Measurements from ENCODE around the gene CIAO1. TPM values are rescaled to one million over a fixed set of nuclear protein-coding genes. Genes with fewer than 3 reads are reported as not detected.

CIAO1 gene
- total and polyA plus RNA-seq, 2 of the 13 experiments (the other 11 are each of a cell fraction or from before 2014, with no cell fraction given) = 99.3 to 120 TPM

DNA sequence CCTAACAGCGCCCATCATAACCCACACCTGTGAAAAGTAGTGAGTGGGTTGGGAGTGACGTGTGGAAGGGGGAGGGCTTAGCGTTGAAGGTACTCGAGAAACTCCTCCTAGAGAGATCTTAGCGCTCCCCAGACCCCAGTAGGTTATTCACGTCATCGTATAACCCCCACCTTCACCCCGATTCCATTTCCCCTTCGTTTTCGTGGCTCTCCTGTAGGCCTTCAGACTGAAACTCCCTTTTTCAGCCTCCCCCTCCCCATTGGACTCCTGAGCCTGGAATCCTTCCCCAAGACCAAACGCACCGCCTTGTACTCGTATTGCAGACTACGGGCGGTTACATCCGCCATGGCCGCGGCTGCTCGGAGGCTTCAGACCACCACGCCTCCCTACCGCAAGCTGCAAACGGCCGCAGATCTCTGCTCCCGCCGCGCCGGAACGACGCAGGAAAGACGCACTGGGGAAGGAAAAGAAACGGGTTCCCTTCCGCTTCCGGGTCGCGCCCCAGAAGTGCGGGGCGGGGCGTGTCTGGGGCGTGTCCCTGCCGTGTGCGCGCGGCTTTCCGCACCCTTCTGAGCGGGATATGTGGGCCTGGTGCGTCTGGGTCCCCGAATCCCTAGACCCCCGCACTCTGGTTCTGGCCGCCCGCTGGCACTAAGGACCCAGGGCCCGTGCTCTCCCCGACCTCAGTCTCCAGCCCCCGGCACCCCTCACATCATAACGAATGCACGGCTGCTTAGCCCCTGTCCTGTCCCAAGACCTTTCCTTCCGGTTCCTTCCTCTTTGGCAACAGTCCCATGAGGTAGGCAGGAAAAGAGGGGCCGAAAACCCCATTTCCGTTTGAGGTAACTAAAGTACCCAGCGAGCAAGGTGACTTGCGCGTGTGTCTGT, 39.3 kb downstream of the CIAO1 start, which contains the start of gene SNRNP200:
Gene SNRNP200, minus strand, starts transcription at position 456 of the 888 bp plus-strand sequence. Its CDS starts 109 bp downstream, at position 347.
- in situ Hi-C loops (cut with HindIII; ENCODE audit: extremely low pct_ligation_motif_present, low pct_unique_long_range_greater_than_20kb) = no loop called here
- Histone ChIP-seq H3K9me3 (ENCODE audit: low read length) (no peaks in the 10 kb centered on the region), H3K4me3 (replicated peaks in 1 of 3; ENCODE audit: insufficient read depth in 1 of 3, low read depth in 2 of 3, low read length in 3 of 3) (peak within 1 kb of the TSS; percentile 79 to 92 (median 91)), H2AFZ (ENCODE audit: low read length) (peak within 1 kb of the TSS; percentile 8), H3K4me1 (ENCODE audit: insufficient read depth, low read length) (peaks cover 37% of the 10 kb centered on the region), H3K36me3 (replicated peaks in 1 of 2; ENCODE audit: control insufficient read depth in 1 of 2, insufficient read depth in 2 of 2, low read length in 2 of 2) (peaks cover 17 to 30% of the 10 kb centered on the region in 2 experiments), H3K27ac (ENCODE audit: extremely low read length, insufficient read depth, low read length) (peak within 1 kb of the TSS; percentile 75), H4K20me1 (ENCODE audit: insufficient read depth, low read length) (no peaks in the 10 kb centered on the region), H3K9ac (ENCODE audit: insufficient read depth, low read depth, low read length) (peak within 1 kb of the TSS; percentile 85), H3K4me2 (ENCODE audit: low read depth, low read length) (peak within 1 kb of the TSS; percentile 89), H3K27me3 (ENCODE audit: control insufficient read depth in 1 of 2, insufficient read depth in 2 of 2, low read length in 2 of 2) (no peaks in the 10 kb centered on the region; a peak in 1 of 5 replicates), H3K79me2 (ENCODE audit: insufficient read depth, low read length) (peaks cover 43% of the 10 kb centered on the region)
- ChIA-PET POLR2A (interaction anchor here (0.7 to 4.0 kb wide), 21 partner anchors 8 to 118 kb away, joined by 3 to 45 read pairs (median 4); partner anchors contain the start of genes CIAO1, ITPRIPL1, NCAPH and STARD7), CTCF (ENCODE audit: low intra/inter-chr PET ratio, low total read pairs) (interaction anchor here (1.4 kb wide), 1 partner anchor 203 kb away, joined by 4 read pairs; no protein-coding TSS in a partner anchor)
- DNase-seq (ENCODE audit: low spot score) = peak; percentile 86
- intact Hi-C loops (cut with micrococcal nuclease; ENCODE audit: unreplicated experiment) = loop anchor here (1.0 to 2.0 kb wide), 5 partner anchors 16 to 204 kb away; partner anchors contain the start of genes CIAO1 and ITPRIPL1
- BruUV-seq (replicated peaks) = no TSS peak
- peak; percentile 98 for ATAC-seq
- FAIRE-seq = peak; percentile 66
- WGBS (ENCODE audit: low lambda C conversion rate) = 3% methylated on average over 52 of the region's 61 CpGs
- TF ChIP-seq MATR3 (CRISPR knock-in tag; IDR thresholded peaks at IDR 0.05) = no peak
- peak; percentile 77; the same call in 1 of the 2 replicates for TF ChIP-seq MIER3 (CRISPR knock-in tag; IDR thresholded peaks at IDR 0.05; ENCODE audit: borderline replicate concordance)
- TF ChIP-seq ASH2L (IDR thresholded peaks at IDR 0.05; ENCODE audit: insufficient read length, low read depth, low read length) = peak; percentile 98
- TF ChIP-seq NFIB (CRISPR knock-in tag; IDR thresholded peaks at IDR 0.05; ENCODE audit: borderline replicate concordance) = no peak
- TF ChIP-seq MIER2 (CRISPR knock-in tag; IDR thresholded peaks at IDR 0.05) = no peak; the same call in 1 of the 2 replicates
- TF ChIP-seq KLF6 (CRISPR knock-in tag; IDR thresholded peaks at IDR 0.05) = peak; percentile 95
- TF ChIP-seq ZNF891 (CRISPR knock-in tag; IDR thresholded peaks at IDR 0.05) = peak; percentile 91
- peak; percentile 72 for TF ChIP-seq SP2 (CRISPR knock-in tag; IDR thresholded peaks at IDR 0.05)
- TF ChIP-seq, protein P1, sequence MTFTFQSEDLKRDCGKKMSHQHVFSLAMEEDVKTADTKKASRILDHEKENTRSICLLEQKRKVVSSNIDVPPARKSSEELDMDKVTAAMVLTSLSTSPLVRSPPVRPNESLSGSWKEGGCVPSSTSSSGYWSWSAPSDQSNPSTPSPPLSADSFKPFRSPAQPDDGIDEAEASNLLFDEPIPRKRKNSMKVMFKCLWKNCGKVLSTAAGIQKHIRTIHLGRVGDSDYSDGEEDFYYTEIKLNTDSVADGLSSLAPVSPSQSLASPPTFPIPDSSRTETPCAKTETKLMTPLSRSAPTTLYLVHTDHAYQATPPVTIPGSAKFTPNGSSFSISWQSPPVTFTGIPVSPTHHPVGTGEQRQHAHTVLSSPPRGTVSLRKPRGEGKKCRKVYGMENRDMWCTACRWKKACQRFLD (CRISPR knock-in tag; IDR thresholded peaks at IDR 0.05; ENCODE audit: borderline replicate concordance) = peak; percentile 98
- TF ChIP-seq ZNF678 (CRISPR knock-in tag; IDR thresholded peaks at IDR 0.05) = peak; percentile 99
- TF ChIP-seq ZNF230 (CRISPR knock-in tag; IDR thresholded peaks at IDR 0.05) = peak; percentile 98
- no peak; the same call in 1 of the 2 replicates for TF ChIP-seq GPN1 (CRISPR knock-in tag; IDR thresholded peaks at IDR 0.05; ENCODE audit: borderline replicate concordance)
- TF ChIP-seq SMAD3 (CRISPR knock-in tag; IDR thresholded peaks at IDR 0.05) = peak; percentile 76
- TF ChIP-seq ZNF234 (CRISPR knock-in tag; conservative IDR thresholded peaks at IDR 0.05) = no peak; the same call in 1 of the 2 replicates
- no peak for TF ChIP-seq GATAD2A (CRISPR knock-in tag; IDR thresholded peaks at IDR 0.05)
- peak; percentile 35 for TF ChIP-seq ZNF607 (CRISPR knock-in tag; IDR thresholded peaks at IDR 0.05; ENCODE audit: borderline replicate concordance)
- peak; percentile 23 for TF ChIP-seq ZNF333 (CRISPR knock-in tag; IDR thresholded peaks at IDR 0.05; ENCODE audit: borderline replicate concordance)
- TF ChIP-seq ZBTB42 (CRISPR knock-in tag; IDR thresholded peaks at IDR 0.05) = peak; percentile 30; the same call in 1 of the 2 replicates
- TF ChIP-seq ZNF777 (CRISPR knock-in tag; IDR thresholded peaks at IDR 0.05) = peak; percentile 83
- no peak for TF ChIP-seq ZNF496 (CRISPR knock-in tag; IDR thresholded peaks at IDR 0.05; ENCODE audit: insufficient replicate concordance)
- TF ChIP-seq RORA (CRISPR knock-in tag; IDR thresholded peaks at IDR 0.05) = no peak
- peak; percentile 78 for TF ChIP-seq ZNF160 (CRISPR knock-in tag; IDR thresholded peaks at IDR 0.05)
- no peak for TF ChIP-seq NR3C1 (CRISPR knock-in tag; IDR thresholded peaks at IDR 0.05)
- TF ChIP-seq ZNF644 (CRISPR knock-in tag; IDR thresholded peaks at IDR 0.05; ENCODE audit: low read depth) = no peak
- peak; percentile 26; the same call in 1 of the 2 replicates for TF ChIP-seq HMG20A (CRISPR knock-in tag; IDR thresholded peaks at IDR 0.05; ENCODE audit: borderline replicate concordance)
- no peak for TF ChIP-seq NFE2 (CRISPR knock-in tag; IDR thresholded peaks at IDR 0.05)

Measured in HepG2 (cell line).